Calu3 (cell line): ENCODE measurements around the gene VOPP1. TPM values are rescaled to one million over a fixed set of nuclear protein-coding genes. Genes with fewer than 3 reads are reported as not detected.
A peak's percentile ranks its signal among the peaks of the same experiment; 100 is the strongest.

Experiments used
- BruUV-seq: library from RNA; stranded (reverse); fragments of 400-500 nt; replicated peaks from 2 replicates; lab custom pipeline; 2021; lab: Mats Ljungman, UMichigan
- CTCF ChIA-PET: fragments of 300-600 bp; sonication (Branson Sonifier 250); formaldehyde crosslinking; loops from one replicate; lab custom pipeline; 2022; ENCODE audit warnings: antibody characterized with exemption; lab: Charles Lee
- DNase-seq: peaks from one replicate; pipeline ENCODE4 v3.0.0; 2022
- H3K27ac Mint-ChIP-seq: one replicate; pipeline ENCODE4 v1.8.0; 2022; ENCODE audit warnings: mixed read lengths; ENCODE audit not compliant: unreplicated experiment
- H3K27me3 Mint-ChIP-seq: one replicate; pipeline ENCODE4 v1.8.0; 2022; ENCODE audit warnings: mixed read lengths; ENCODE audit not compliant: unreplicated experiment
- H3K36me3 Mint-ChIP-seq: one replicate; pipeline ENCODE4 v1.8.0; 2022; ENCODE audit warnings: mild to moderate bottlenecking, moderate library complexity, mixed read lengths; ENCODE audit not compliant: insufficient read depth, unreplicated experiment
- H3K4me1 Mint-ChIP-seq: one replicate; pipeline ENCODE4 v1.8.0; 2022; ENCODE audit warnings: mild to moderate bottlenecking, low read depth, mixed read lengths; ENCODE audit not compliant: unreplicated experiment
- H3K4me3 Mint-ChIP-seq: one replicate; pipeline ENCODE4 v1.8.0; 2022; ENCODE audit warnings: mild to moderate bottlenecking, low read depth, moderate library complexity, mixed read lengths; ENCODE audit not compliant: unreplicated experiment
- H3K9me3 Mint-ChIP-seq: one replicate; pipeline ENCODE4 v1.8.0; 2022; ENCODE audit warnings: low read depth, mixed read lengths; ENCODE audit not compliant: unreplicated experiment
- intact Hi-C: fragments of 100-400 bp; cut with micrococcal nuclease; formaldehyde crosslinking; loops from one replicate; pipeline ENCODE4 v1.10.0; 2022; ENCODE audit not compliant: unreplicated experiment
- total RNA-seq: library from RNA; stranded (reverse); gene quantifications from 2 replicates; pipeline ENCODE4 v1.2.3, GENCODE V29; 2022
- TF ChIP-seq, protein P1 (sequence below): fragments of 200-600 bp; IDR thresholded peaks from one replicate; pipeline ENCODE4 v1.8.0; 2022; ENCODE audit warnings: antibody characterized with exemption; ENCODE audit not compliant: unreplicated experiment

Gene VOPP1
- total RNA-seq, 1 experiment from 2014 or later, result 128 TPM

DNA sequence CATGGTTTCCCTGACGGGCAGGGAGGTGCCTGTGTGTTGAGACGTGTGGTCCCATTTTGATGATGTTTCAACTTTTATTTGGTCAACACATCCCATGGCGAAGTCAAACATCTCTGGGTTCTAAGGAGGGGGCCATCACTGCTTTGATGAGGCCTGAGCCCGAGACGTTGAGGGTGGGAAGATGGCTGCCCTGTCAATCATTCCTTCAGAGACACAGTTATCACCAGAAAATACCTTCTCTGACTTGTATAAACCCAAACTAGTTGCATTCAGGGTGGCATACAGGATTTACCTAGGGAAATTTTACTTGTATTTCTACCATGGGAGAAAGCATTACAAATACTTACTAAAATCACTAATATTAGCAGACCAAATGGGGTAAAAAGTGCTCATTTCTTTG is 64.6 kb downstream of the VOPP1 start:
- Mint-ChIP-seq H3K27ac (no peak overlapping the region), H3K27me3 (no peaks in the 10 kb centered on the region), H3K4me3 (no peak overlapping the region), H3K36me3 (no peaks in the 10 kb centered on the region), H3K4me1 (peaks cover 12% of the 10 kb centered on the region), H3K9me3 (no peaks in the 10 kb centered on the region)
- BruUV-seq, result no TSS peak
- CTCF ChIA-PET, result no interaction called here
- intact Hi-C loops, result no loop called here
- TF ChIP-seq, protein P1, sequence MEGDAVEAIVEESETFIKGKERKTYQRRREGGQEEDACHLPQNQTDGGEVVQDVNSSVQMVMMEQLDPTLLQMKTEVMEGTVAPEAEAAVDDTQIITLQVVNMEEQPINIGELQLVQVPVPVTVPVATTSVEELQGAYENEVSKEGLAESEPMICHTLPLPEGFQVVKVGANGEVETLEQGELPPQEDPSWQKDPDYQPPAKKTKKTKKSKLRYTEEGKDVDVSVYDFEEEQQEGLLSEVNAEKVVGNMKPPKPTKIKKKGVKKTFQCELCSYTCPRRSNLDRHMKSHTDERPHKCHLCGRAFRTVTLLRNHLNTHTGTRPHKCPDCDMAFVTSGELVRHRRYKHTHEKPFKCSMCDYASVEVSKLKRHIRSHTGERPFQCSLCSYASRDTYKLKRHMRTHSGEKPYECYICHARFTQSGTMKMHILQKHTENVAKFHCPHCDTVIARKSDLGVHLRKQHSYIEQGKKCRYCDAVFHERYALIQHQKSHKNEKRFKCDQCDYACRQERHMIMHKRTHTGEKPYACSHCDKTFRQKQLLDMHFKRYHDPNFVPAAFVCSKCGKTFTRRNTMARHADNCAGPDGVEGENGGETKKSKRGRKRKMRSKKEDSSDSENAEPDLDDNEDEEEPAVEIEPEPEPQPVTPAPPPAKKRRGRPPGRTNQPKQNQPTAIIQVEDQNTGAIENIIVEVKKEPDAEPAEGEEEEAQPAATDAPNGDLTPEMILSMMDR, result no peak
- no peak for DNase-seq

GRCh38 chr7:55504967-55505658 is 67.2 kb downstream of the VOPP1 start:
- intact Hi-C loops, result no loop called here
- peaks cover 12% of the 10 kb centered on the region for H3K4me1 Mint-ChIP-seq
- no peak overlapping the region for H3K27ac Mint-ChIP-seq
- no peak for DNase-seq
- H3K9me3 Mint-ChIP-seq, result no peaks in the 10 kb centered on the region
- no peaks in the 10 kb centered on the region for H3K27me3 Mint-ChIP-seq
- BruUV-seq, result no TSS peak
- H3K36me3 Mint-ChIP-seq, result no peaks in the 10 kb centered on the region
- CTCF ChIA-PET, result no interaction called here
- TF ChIP-seq, protein P1, result no peak
- no peak overlapping the region for H3K4me3 Mint-ChIP-seq

GRCh38 chr7:55504093-55504859 is 68.0 kb downstream of the VOPP1 start:
- DNase-seq, result peak; percentile 29
- TF ChIP-seq, protein P1, result no peak
- H3K27me3 Mint-ChIP-seq, result no peaks in the 10 kb centered on the region
- intact Hi-C loops, result no loop called here
- H3K9me3 Mint-ChIP-seq, result no peaks in the 10 kb centered on the region
- CTCF ChIA-PET, result no interaction called here
- peaks cover 12% of the 10 kb centered on the region for H3K4me1 Mint-ChIP-seq
- no peak overlapping the region for H3K27ac Mint-ChIP-seq
- no peaks in the 10 kb centered on the region for H3K36me3 Mint-ChIP-seq
- no peak overlapping the region for H3K4me3 Mint-ChIP-seq
- BruUV-seq, result no TSS peak

GRCh38 chr7:55502858-55503440 is 69.4 kb downstream of the VOPP1 start:
- TF ChIP-seq, protein P1, result no peak
- no peaks in the 10 kb centered on the region for H3K9me3 Mint-ChIP-seq
- DNase-seq, result no peak
- intact Hi-C loops, result no loop called here
- H3K4me3 Mint-ChIP-seq, result no peak overlapping the region
- H3K27me3 Mint-ChIP-seq, result no peaks in the 10 kb centered on the region
- CTCF ChIA-PET, result no interaction called here
- H3K36me3 Mint-ChIP-seq, result no peaks in the 10 kb centered on the region
- no peak overlapping the region for H3K27ac Mint-ChIP-seq
- BruUV-seq, result no TSS peak
- H3K4me1 Mint-ChIP-seq, result peaks cover 12% of the 10 kb centered on the region
